ENCODE data around the gene APOF. TPM values are rescaled to one million over a fixed set of nuclear protein-coding genes. Genes with fewer than 3 reads are reported as not detected.
A peak's percentile ranks its signal among the peaks of the same experiment; 100 is the strongest.

APOF gene
- total and polyA plus RNA-seq, 10 of the 15 experiments (the other 5 are each of a cell fraction or from before 2014, with no cell fraction given): 0.04 to 0.19 (median 0.11) TPM; not detected in 5

- no peaks in the 10 kb centered on the region for H3K27me3 ChIP-seq (replicated peaks in 1 of 2; ENCODE audit: control insufficient read depth in 2 of 2, insufficient read depth in 2 of 2, low read length in 1 of 2)
- H3K79me2 ChIP-seq (ENCODE audit: control insufficient read depth, insufficient read depth, low read length): peaks cover 24% of the 10 kb centered on the region
- ChIA-PET RAD21 (ENCODE audit: unreplicated experiment) (interaction anchor here (1.0 to 5.3 kb wide), 10 partner anchors 15 to 275 kb away, joined by 3 to 60 read pairs (median 22); partner anchors contain the start of genes CNPY2, IL23A and PAN2), POLR2A (interaction anchor here (1.0 to 7.9 kb wide), 5 partner anchors 12 to 97 kb away, joined by 4 to 140 read pairs (median 11); partner anchors contain the start of genes IL23A, PAN2 and TIMELESS), CTCF (interaction anchor here (0.5 to 4.0 kb wide), 6 partner anchors 8 to 153 kb away, joined by 3 to 22 read pairs (median 5); no protein-coding TSS in a partner anchor), SMC1A (ENCODE audit: uncharacterized antibody, unreplicated experiment) (interaction anchor here (0.6 to 5.1 kb wide), 11 partner anchors 8 to 406 kb away, joined by 3 to 58 read pairs (median 13); partner anchors contain the start of genes CNPY2 and TIMELESS)
- no peak overlapping the region for H3K9ac ChIP-seq (ENCODE audit: control insufficient read depth, insufficient read depth, low read length)
- H2AFZ ChIP-seq (ENCODE audit: control insufficient read depth, low read depth, low read length): no peak overlapping the region
- no peak for ATAC-seq
- H3K36me3 ChIP-seq (ENCODE audit: control insufficient read depth in 2 of 2, insufficient read depth in 2 of 2, low read length in 1 of 2): no peaks in the 10 kb centered on the region
- H3K27ac ChIP-seq (ENCODE audit: control insufficient read depth, insufficient read depth): no peak overlapping the region
- peak overlapping the region; percentile 65; the same call in 1 of the 2 replicates for H3K4me3 ChIP-seq
- in situ Hi-C loops (cut with MboI) (no loop called here), intact Hi-C loops (cut with micrococcal nuclease; ENCODE audit: unreplicated experiment) (loop anchor here (5.0 kb wide), 1 partner anchor 86 kb away; the partner anchor contains the start of gene TIMELESS)
- no TSS peak for BruUV-seq (replicated peaks)
- H3K4me2 ChIP-seq (ENCODE audit: control insufficient read depth, insufficient read depth): peak overlapping the region; percentile 56
- no peak for TF ChIP-seq RAD21 (IDR thresholded peaks at IDR 0.05; ENCODE audit: insufficient read depth, low read depth, low read length)
- TF ChIP-seq SUPT20H (IDR thresholded peaks at IDR 0.05; ENCODE audit: borderline replicate concordance, control insufficient read depth, low read depth, low read length): no peak
- TF ChIP-seq KAT2A (conservative IDR thresholded peaks at IDR 0.05; ENCODE audit: control insufficient read depth, low read depth, low read length): no peak
- TF ChIP-seq SMC3 (IDR thresholded peaks at IDR 0.05; ENCODE audit: borderline replicate concordance, low read length): no peak
- TF ChIP-seq, protein P1, sequence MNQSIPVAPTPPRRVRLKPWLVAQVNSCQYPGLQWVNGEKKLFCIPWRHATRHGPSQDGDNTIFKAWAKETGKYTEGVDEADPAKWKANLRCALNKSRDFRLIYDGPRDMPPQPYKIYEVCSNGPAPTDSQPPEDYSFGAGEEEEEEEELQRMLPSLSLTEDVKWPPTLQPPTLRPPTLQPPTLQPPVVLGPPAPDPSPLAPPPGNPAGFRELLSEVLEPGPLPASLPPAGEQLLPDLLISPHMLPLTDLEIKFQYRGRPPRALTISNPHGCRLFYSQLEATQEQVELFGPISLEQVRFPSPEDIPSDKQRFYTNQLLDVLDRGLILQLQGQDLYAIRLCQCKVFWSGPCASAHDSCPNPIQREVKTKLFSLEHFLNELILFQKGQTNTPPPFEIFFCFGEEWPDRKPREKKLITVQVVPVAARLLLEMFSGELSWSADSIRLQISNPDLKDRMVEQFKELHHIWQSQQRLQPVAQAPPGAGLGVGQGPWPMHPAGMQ (IDR thresholded peaks at IDR 0.05; ENCODE audit: borderline replicate concordance): no peak
- no peak for TF ChIP-seq IKZF1 (conservative IDR thresholded peaks at IDR 0.05)
- no peak for TF ChIP-seq GABPA (IDR thresholded peaks at IDR 0.05; ENCODE audit: low read depth)
- TF ChIP-seq MTA3 (IDR thresholded peaks at IDR 0.05; ENCODE audit: borderline replicate concordance, low read length): no peak
- TF ChIP-seq DPF2 (IDR thresholded peaks at IDR 0.05): no peak
- no peak for TF ChIP-seq NFXL1 (IDR thresholded peaks at IDR 0.05; ENCODE audit: borderline replicate concordance)
- TF ChIP-seq YY1 (IDR thresholded peaks at IDR 0.05; ENCODE audit: low read depth, low read length): no peak
- TF ChIP-seq IRF4 (IDR thresholded peaks at IDR 0.05; ENCODE audit: low read depth, low read length): no peak
- no peak for TF ChIP-seq KDM1A (IDR thresholded peaks at IDR 0.05; ENCODE audit: borderline replicate concordance)
- no peak for TF ChIP-seq ZNF217 (IDR thresholded peaks at IDR 0.05)
- TF ChIP-seq CUX1 (IDR thresholded peaks at IDR 0.05; ENCODE audit: insufficient replicate concordance, low read depth, low read length): no peak
- TF ChIP-seq ZZZ3 (IDR thresholded peaks at IDR 0.05; ENCODE audit: control insufficient read depth, insufficient read length, low read depth): no peak
- no peak for TF ChIP-seq ZSCAN29 (IDR thresholded peaks at IDR 0.05)
- TF ChIP-seq SMAD5 (IDR thresholded peaks at IDR 0.05; ENCODE audit: low read depth): no peak
- DNase-seq (ENCODE audit: low read depth, low spot score): no peak
- WGBS (ENCODE audit: insufficient coverage, insufficient replicate concordance, low lambda C conversion rate, missing lambda C conversion rate): 76% methylated on average over 8 of the region's 8 CpGs
- no peaks in the 10 kb centered on the region for H4K20me1 ChIP-seq (ENCODE audit: control insufficient read depth, insufficient read depth)
- peaks cover 5% of the 10 kb centered on the region; the same call in 1 of the 2 replicates for H3K4me1 ChIP-seq (ENCODE audit: control insufficient read depth, insufficient read depth, low read length)
- FAIRE-seq: no peak
- H3K9me3 ChIP-seq (replicated peaks; ENCODE audit: control insufficient read depth, insufficient read depth, low read length): no peaks in the 10 kb centered on the region
These were observed 1.0 kb downstream of the APOF start for GRCh38 chr12:56361487-56362129.
